ENCODE data around the gene GLYATL1B.
"Not testable (repeated sequence)": the region's sequence is repeated elsewhere in the genome, so short reads cannot be mapped to it uniquely, and the experiment has no call there.

GLYATL1B gene

GRCh38 chr11:59086007-59086406, at the start of gene GLYATL1B:
TSS of gene GLYATL1B (plus strand) at chr11:59086307. CDS start at chr11:59086307, 0 bp downstream.
- FAIRE-seq; DNase-seq (ENCODE audit: extremely low spot score, insufficient read length, low read depth): not testable (repeated sequence)

GRCh38 chr11:59036542-59036941, 49.6 kb upstream of the GLYATL1B start:
- FAIRE-seq; DNase-seq (ENCODE audit: extremely low spot score, insufficient read length, low read depth): not testable (repeated sequence)

- not testable (repeated sequence) for DNase-seq (ENCODE audit: extremely low spot score, insufficient read length, low read depth); FAIRE-seq
Measured at GRCh38 chr11:59037434-59037833, 48.7 kb upstream of the GLYATL1B start.

- DNase-seq (ENCODE audit: extremely low spot score, insufficient read length, low read depth) (no peak), FAIRE-seq (no peak)
Measured at GRCh38 chr11:59040607-59041006, 45.5 kb upstream of the GLYATL1B start.

GRCh38 chr11:59051383-59051782, 34.7 kb upstream of the GLYATL1B start:
- peak; percentile 75 for FAIRE-seq
- not testable (repeated sequence) for DNase-seq (ENCODE audit: extremely low spot score, insufficient read length, low read depth)

GRCh38 chr11:59052355-59052754, 33.8 kb upstream of the GLYATL1B start:
- DNase-seq (ENCODE audit: extremely low spot score, insufficient read length, low read depth): not testable (repeated sequence)
- peak; percentile 73 for FAIRE-seq

GRCh38 chr11:59053387-59053786, 32.7 kb upstream of the GLYATL1B start:
- DNase-seq (ENCODE audit: extremely low spot score, insufficient read length, low read depth): no peak
- peak; percentile 96 for FAIRE-seq

GRCh38 chr11:59058120-59059033, 27.7 kb upstream of the GLYATL1B start:
- DNase-seq (ENCODE audit: extremely low spot score, insufficient read length, low read depth) (peak; percentile 81), FAIRE-seq (peak; percentile 98)

- DNase-seq (ENCODE audit: extremely low spot score, insufficient read length, low read depth): not testable (repeated sequence)
- FAIRE-seq: peak; percentile 24
Measured at GRCh38 chr11:59060096-59060495, 26.0 kb upstream of the GLYATL1B start.

GRCh38 chr11:59062602-59063529, 23.2 kb upstream of the GLYATL1B start:
- FAIRE-seq (no peak), DNase-seq (ENCODE audit: extremely low spot score, insufficient read length, low read depth) (no peak)

- peak; percentile 89 for FAIRE-seq
- DNase-seq (ENCODE audit: extremely low spot score, insufficient read length, low read depth): not testable (repeated sequence)
Measured at GRCh38 chr11:59063996-59064727, 21.9 kb upstream of the GLYATL1B start.

- FAIRE-seq: no peak
- DNase-seq (ENCODE audit: extremely low spot score, insufficient read length, low read depth): no peak
Measured at GRCh38 chr11:59069087-59069486, 17.0 kb upstream of the GLYATL1B start.

GRCh38 chr11:59076876-59077571, 9.1 kb upstream of the GLYATL1B start:
- peak; percentile 91 for FAIRE-seq
- no peak for DNase-seq (ENCODE audit: extremely low spot score, insufficient read length, low read depth)

- DNase-seq (ENCODE audit: extremely low spot score, insufficient read length, low read depth) (no peak), FAIRE-seq (no peak)
Measured at GRCh38 chr11:59078435-59078834, 7.7 kb upstream of the GLYATL1B start.

GRCh38 chr11:59079086-59079485, 7.0 kb upstream of the GLYATL1B start:
- FAIRE-seq (no peak), DNase-seq (ENCODE audit: extremely low spot score, insufficient read length, low read depth) (no peak)

- not testable (repeated sequence) for FAIRE-seq; DNase-seq (ENCODE audit: extremely low spot score, insufficient read length, low read depth)
Measured at GRCh38 chr11:59080421-59080820, 5.7 kb upstream of the GLYATL1B start.

GRCh38 chr11:59081430-59082020, 4.6 kb upstream of the GLYATL1B start:
- DNase-seq (ENCODE audit: extremely low spot score, insufficient read length, low read depth); FAIRE-seq: not testable (repeated sequence)

GRCh38 chr11:59088162-59088561, 2.1 kb downstream of the GLYATL1B start:
- DNase-seq (ENCODE audit: extremely low spot score, insufficient read length, low read depth) (no peak), FAIRE-seq (no peak)

- DNase-seq (ENCODE audit: extremely low spot score, insufficient read length, low read depth); FAIRE-seq: not testable (repeated sequence)
Measured at GRCh38 chr11:59093576-59093975, 7.5 kb downstream of the GLYATL1B start.
